HepG2 (cell line): Measurements from ENCODE around the gene CARD16. TPM values are rescaled to one million over a fixed set of nuclear protein-coding genes. Genes with fewer than 3 reads are reported as not detected.
A peak's percentile ranks its signal among the peaks of the same experiment; 100 is the strongest.

Experiments used
- ATF4 ChIP-seq, 2 experiments: fragments of 450-650 bp in 1 of 2; sonication (generic) in 1 of 2; formaldehyde crosslinking; IDR thresholded peaks; 2 replicates each; pipeline versions ENCODE4 v1.5.0 to v1.8.0; 2020 to 2022; ENCODE audit warnings: mild to moderate bottlenecking in 1 of 2, missing genetic modification reagents in 1 of 2
- EP300 ChIP-seq, 3 experiments: sonication (generic) in 1 of 3; formaldehyde crosslinking in 1 of 3; IDR thresholded peaks; 2 replicates each; pipeline versions ENCODE4 v1.5.1 to v1.6.1; 2011 to 2020; ENCODE audit warnings: low read depth in 2 of 3, low read length in 2 of 3, borderline replicate concordance in 1 of 3, improper control_type of control experiment in 1 of 3, mild to moderate bottlenecking in 1 of 3, missing genetic modification reagents in 1 of 3, moderate library complexity in 1 of 3
- HNF4G ChIP-seq, 2 experiments: sonication (generic) in 1 of 2; formaldehyde crosslinking in 1 of 2; IDR thresholded peaks; 2 replicates each; pipeline versions ENCODE4 v1.4.0 to v1.6.1; 2011 to 2020; ENCODE audit warnings: borderline replicate concordance in 2 of 2, low read depth in 2 of 2, mild to moderate bottlenecking in 2 of 2, low read length in 1 of 2, missing genetic modification reagents in 1 of 2, moderate library complexity in 1 of 2
- HOXA5 ChIP-seq: sonication (generic); formaldehyde crosslinking; IDR thresholded peaks from 2 replicates; pipeline ENCODE4 v1.4.0; 2020; ENCODE audit warnings: missing genetic modification reagents
- KDM4B ChIP-seq: sonication (generic); formaldehyde crosslinking; IDR thresholded peaks from 2 replicates; pipeline ENCODE4 v1.4.0; 2020; ENCODE audit warnings: missing genetic modification reagents
- MED1 ChIP-seq: sonication (generic); formaldehyde crosslinking; IDR thresholded peaks from 2 replicates; pipeline ENCODE4 v1.4.0; 2020; ENCODE audit warnings: missing genetic modification reagents
- NFKBIZ ChIP-seq: IDR thresholded peaks from 2 replicates; pipeline ENCODE4 v1.6.1; 2018; ENCODE audit warnings: missing genetic modification reagents, missing compliant biosample characterization
- NR2F6 ChIP-seq, 2 experiments: IDR thresholded peaks; 2 replicates each; pipeline ENCODE4 v1.6.1; 2016; ENCODE audit warnings: antibody characterized with exemption in 1 of 2, mild to moderate bottlenecking in 1 of 2
- RFXAP ChIP-seq: sonication (generic); formaldehyde crosslinking; IDR thresholded peaks from 2 replicates; pipeline ENCODE4 v1.4.0; 2020; ENCODE audit warnings: missing genetic modification reagents, borderline replicate concordance
- RXRA ChIP-seq: sonication (generic); formaldehyde crosslinking; IDR thresholded peaks from 2 replicates; pipeline ENCODE4 v1.5.1; 2020; ENCODE audit warnings: missing genetic modification reagents
- RXRB ChIP-seq: IDR thresholded peaks from 2 replicates; pipeline ENCODE4 v1.6.1; 2016; ENCODE audit warnings: borderline replicate concordance, missing genetic modification reagents, missing compliant biosample characterization
- SALL1 ChIP-seq: sonication (generic); formaldehyde crosslinking; IDR thresholded peaks from 2 replicates; pipeline ENCODE4 v1.8.0; 2022; ENCODE audit warnings: mild to moderate bottlenecking, missing genetic modification reagents
- SETDB1 ChIP-seq: sonication (generic); formaldehyde crosslinking; IDR thresholded peaks from 2 replicates; pipeline ENCODE4 v1.5.1; 2020; ENCODE audit warnings: missing genetic modification reagents, mild to moderate bottlenecking, borderline replicate concordance
- SMARCC2 ChIP-seq: fragments of 450-650 bp; IDR thresholded peaks from 2 replicates; pipeline ENCODE4 v1.6.1; 2017; ENCODE audit warnings: antibody characterized with exemption, mild to moderate bottlenecking
- SP1 ChIP-seq, 2 experiments: fragments of 450-650 bp in 1 of 2; sonication (generic) in 1 of 2; formaldehyde crosslinking in 1 of 2; IDR thresholded peaks; 2 replicates each; pipeline versions ENCODE4 v1.4.0 to v1.6.1; 2016 to 2020; ENCODE audit warnings: missing genetic modification reagents in 1 of 2
- ZBTB21 ChIP-seq: sonication (generic); formaldehyde crosslinking; IDR thresholded peaks from 2 replicates; pipeline ENCODE4 v1.4.0; 2020; ENCODE audit warnings: missing genetic modification reagents
- ZNF124 ChIP-seq: sonication (generic); formaldehyde crosslinking; IDR thresholded peaks from 2 replicates; pipeline ENCODE4 v1.4.0; 2020; ENCODE audit warnings: missing genetic modification reagents
- ZNF280D ChIP-seq: sonication (generic); formaldehyde crosslinking; IDR thresholded peaks from 2 replicates; pipeline ENCODE4 v1.5.1; 2020; ENCODE audit warnings: mild to moderate bottlenecking, missing genetic modification reagents
- ZNF607 ChIP-seq: sonication (generic); formaldehyde crosslinking; IDR thresholded peaks from 2 replicates; pipeline ENCODE4 v1.5.1; 2020; ENCODE audit warnings: missing genetic modification reagents, mild to moderate bottlenecking, borderline replicate concordance
- ZSCAN12 ChIP-seq: sonication (generic); formaldehyde crosslinking; IDR thresholded peaks from 2 replicates; pipeline ENCODE4 v1.9.0; 2021; ENCODE audit warnings: mild to moderate bottlenecking, missing genetic modification reagents
- polyA plus RNA-seq, 8 experiments: library from polyadenylated mRNA; depleted of rRNA in 3 of 8; stranded (reverse) in 7 of 8; unstranded in 1 of 8; fragments of >200 nt; fragmentation: Illumina TruSeq in 4 of 8; extraction: Trizol in 4 of 8; gene quantifications; 2 replicates each; pipeline versions ENCODE4 v1.2.1 to v1.2.3, GENCODE V29; 2011 to 2016; ENCODE audit warnings: low read depth in 4 of 8, missing spikeins in 1 of 8, mixed read lengths in 1 of 8; ENCODE audit not compliant: insufficient read depth in 1 of 8
- total RNA-seq, 5 experiments: library from RNA; depleted of rRNA; stranded (reverse); fragments of >200 nt; fragmentation: Illumina TruSeq; extraction: Trizol; gene quantifications; 2 replicates each; pipeline ENCODE4 v1.2.3, GENCODE V29; 2016; ENCODE audit warnings: low read depth in 1 of 5
- TF ChIP-seq, protein P1 (sequence below), 2 experiments: sonication (generic) in 1 of 2; formaldehyde crosslinking in 1 of 2; IDR thresholded peaks; 2 replicates each; pipeline versions ENCODE4 v1.5.1 to v1.6.1; 2011 to 2020; ENCODE audit warnings: borderline replicate concordance in 1 of 2, low read depth in 1 of 2, low read length in 1 of 2, mild to moderate bottlenecking in 1 of 2, missing genetic modification reagents in 1 of 2, moderate library complexity in 1 of 2

The CARD16 gene
- total and polyA plus RNA-seq, 2 of the 13 experiments (the other 11 are each of a cell fraction or from before 2014, with no cell fraction given), result 0.34 TPM; not detected in 1

DNA sequence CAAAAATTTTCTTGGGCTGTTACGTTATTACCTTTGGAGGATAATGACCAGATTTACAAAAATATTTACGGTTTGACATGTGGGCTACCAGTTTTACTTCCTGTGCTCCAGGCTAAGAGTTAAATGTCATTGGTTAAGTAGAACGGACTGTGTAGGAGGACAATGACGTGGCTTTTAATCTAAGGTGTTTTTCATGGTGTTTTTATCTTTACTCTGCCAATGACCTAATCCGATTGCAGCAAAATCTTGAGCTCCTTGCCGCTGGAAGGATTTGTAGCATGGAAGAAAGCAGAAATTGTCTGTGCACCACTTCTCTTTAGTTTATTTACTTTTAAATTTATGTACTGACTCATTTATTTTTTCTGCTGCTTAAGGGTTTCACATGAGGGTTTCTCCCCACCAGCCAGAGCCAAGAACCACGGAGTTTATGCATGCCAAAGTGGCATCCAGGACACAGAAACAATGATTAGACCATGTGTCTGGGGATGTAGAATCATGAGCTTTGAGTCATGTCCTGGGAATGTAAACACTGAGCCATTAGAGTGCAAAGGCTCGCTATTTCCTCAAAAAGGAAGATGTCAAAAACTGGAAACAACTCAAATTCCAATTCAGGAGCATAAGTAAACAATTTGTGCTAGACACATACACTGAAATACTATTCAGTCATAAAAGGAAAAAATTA is 1.9 kb upstream of the CARD16 start (continued):
- peak; percentile 54; the same call in 1 of the 2 replicates for TF ChIP-seq ZNF280D (CRISPR knock-in tag)
- TF ChIP-seq RFXAP (CRISPR knock-in tag), result peak; percentile 65; the same call in 1 of the 2 replicates
- TF ChIP-seq EP300 (IDR thresholded peaks at IDR 0.05; ENCODE audit: low read depth in 2 of 2, low read length in 2 of 2), result peak in 1 of 2 experiments; percentile 92; a peak in 2 of 4 replicates
- TF ChIP-seq EP300 (CRISPR knock-in tag; IDR thresholded peaks at IDR 0.05; ENCODE audit: borderline replicate concordance), result peak; percentile 78; the same call in 1 of the 2 replicates
- peak; percentile 65; the same call in 1 of the 2 replicates for TF ChIP-seq ZNF607 (CRISPR knock-in tag)
- peak; percentile 60; the same call in 1 of the 2 replicates for TF ChIP-seq KDM4B
- 0 out of 2 replicates have a peak, but pooled peaks have one; percentile 39 for TF ChIP-seq ZNF124
- TF ChIP-seq HNF4G (IDR thresholded peaks at IDR 0.05; ENCODE audit: borderline replicate concordance, low read depth, low read length), result peak; percentile 81
- peak; percentile 54; the same call in 1 of the 2 replicates for TF ChIP-seq HNF4G (CRISPR knock-in tag; IDR thresholded peaks at IDR 0.05; ENCODE audit: borderline replicate concordance, low read depth)
- peak; percentile 96 for TF ChIP-seq MED1 (CRISPR knock-in tag)
- TF ChIP-seq SMARCC2, result 0 out of 2 replicates have a peak, but pooled peaks have one; percentile 22
- peak in 1 of 2 experiments; percentile 61; a peak in 1 of 4 replicates for TF ChIP-seq ATF4 (CRISPR knock-in tag; IDR thresholded peaks at IDR 0.05)
- no peak for TF ChIP-seq SP1 (IDR thresholded peaks at IDR 0.05)
- 0 out of 2 replicates have a peak, but pooled peaks have one; percentile 21 for TF ChIP-seq SP1 (CRISPR knock-in tag; IDR thresholded peaks at IDR 0.05)
- no peak; the same call in 1 of the 2 replicates for TF ChIP-seq RXRA (CRISPR knock-in tag)
- TF ChIP-seq ZSCAN12, result peak; percentile 71; the same call in 1 of the 2 replicates
- no peak for TF ChIP-seq ZBTB21
- TF ChIP-seq NR2F6 (IDR thresholded peaks at IDR 0.05), result peak; percentile 35; the same call in 1 of the 2 replicates
- TF ChIP-seq NR2F6 (CRISPR knock-in tag; IDR thresholded peaks at IDR 0.05), result peak; percentile 62
- TF ChIP-seq, protein P1, sequence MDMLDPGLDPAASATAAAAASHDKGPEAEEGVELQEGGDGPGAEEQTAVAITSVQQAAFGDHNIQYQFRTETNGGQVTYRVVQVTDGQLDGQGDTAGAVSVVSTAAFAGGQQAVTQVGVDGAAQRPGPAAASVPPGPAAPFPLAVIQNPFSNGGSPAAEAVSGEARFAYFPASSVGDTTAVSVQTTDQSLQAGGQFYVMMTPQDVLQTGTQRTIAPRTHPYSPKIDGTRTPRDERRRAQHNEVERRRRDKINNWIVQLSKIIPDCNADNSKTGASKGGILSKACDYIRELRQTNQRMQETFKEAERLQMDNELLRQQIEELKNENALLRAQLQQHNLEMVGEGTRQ (IDR thresholded peaks at IDR 0.05; ENCODE audit: low read depth, low read length), result no peak
- TF ChIP-seq, protein P1 (CRISPR knock-in tag; IDR thresholded peaks at IDR 0.05; ENCODE audit: borderline replicate concordance), result no peak
- TF ChIP-seq NFKBIZ, result peak; percentile 89
- 0 out of 2 replicates have a peak, but pooled peaks have one; percentile 57 for TF ChIP-seq SETDB1 (CRISPR knock-in tag)
- peak; percentile 98 for TF ChIP-seq SALL1 (CRISPR knock-in tag)
- TF ChIP-seq HOXA5 (CRISPR knock-in tag), result 0 out of 2 replicates have a peak, but pooled peaks have one; percentile 51
- peak; percentile 91 for TF ChIP-seq RXRB (CRISPR knock-in tag)
